Skeletal muscle satellite cell (primary cell): ENCODE results near the gene PACRG. TPM values are rescaled to one million over a fixed set of nuclear protein-coding genes. Genes with fewer than 3 reads are reported as not detected.

Experiments
- H3K27me3 ChIP-seq: 2 replicates; pipeline ENCODE4 v1.7.0; 2013; ENCODE audit warnings: low read length; ENCODE audit not compliant: control insufficient read depth, insufficient read depth
- H3K36me3 ChIP-seq: 2 replicates; pipeline ENCODE4 v1.7.0; 2013; ENCODE audit warnings: mild to moderate bottlenecking, control low read depth, low read length; ENCODE audit not compliant: insufficient read depth
- H3K4me1 ChIP-seq: 2 replicates; pipeline ENCODE4 v1.7.0; 2013; ENCODE audit warnings: low read length; ENCODE audit not compliant: control insufficient read depth, insufficient read depth
- H3K4me2 ChIP-seq: 2 replicates; pipeline ENCODE4 v1.7.0; 2013; ENCODE audit warnings: mild to moderate bottlenecking, low read length
- H3K4me3 ChIP-seq: 2 replicates; pipeline ENCODE4 v1.7.0; 2013; ENCODE audit warnings: low read length
- H3K9ac ChIP-seq: 2 replicates; pipeline ENCODE4 v1.7.0; 2013; ENCODE audit warnings: mild to moderate bottlenecking, low read depth, low read length, moderate library complexity
- H3K9me3 ChIP-seq: replicated peaks from 2 replicates; pipeline ENCODE4 v1.7.0; 2013; ENCODE audit warnings: mild to moderate bottlenecking, control low read depth, low read length
- small RNA-seq: library from RNA; depleted of rRNA; stranded (forward); fragments of <200 nt; gene quantifications from one replicate; pipeline ENCODE3, GENCODE V24; 2012

Gene PACRG

GRCh38 chr6:163356743-163357142 is 629.0 kb downstream of the PACRG start:
- H3K9ac ChIP-seq: no peak overlapping the region
- no peak overlapping the region for H3K4me3 ChIP-seq
- H3K4me2 ChIP-seq: no peak overlapping the region
- peaks cover 24% of the 10 kb centered on the region for H3K4me1 ChIP-seq
- no peaks in the 10 kb centered on the region for H3K36me3 ChIP-seq
- no peaks in the 10 kb centered on the region for H3K9me3 ChIP-seq
- no peaks in the 10 kb centered on the region for H3K27me3 ChIP-seq

DNA sequence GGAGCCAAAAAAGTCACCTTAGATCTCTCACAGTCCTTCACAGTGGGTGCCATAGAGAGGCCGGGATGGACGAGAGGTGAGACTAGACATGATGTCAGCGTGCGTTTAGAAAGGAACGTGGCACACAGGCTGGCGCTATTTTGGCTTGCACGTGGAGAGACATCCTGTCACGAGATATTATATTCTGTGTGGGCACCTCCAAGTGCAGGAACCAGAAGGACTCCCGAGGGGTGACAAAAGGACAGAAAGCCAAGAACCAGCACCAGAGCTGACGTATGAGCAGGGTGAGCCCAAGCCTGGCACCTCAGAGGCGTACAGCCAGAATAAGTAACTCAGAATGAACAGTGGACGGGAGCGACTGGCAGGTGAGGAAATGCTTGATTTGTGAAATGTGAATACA is 636.9 kb downstream of the PACRG start:
- H3K9ac ChIP-seq: no peak overlapping the region
- H3K4me3 ChIP-seq: no peak overlapping the region
- no peaks in the 10 kb centered on the region for H3K27me3 ChIP-seq
- no peaks in the 10 kb centered on the region for H3K4me1 ChIP-seq
- H3K9me3 ChIP-seq: no peaks in the 10 kb centered on the region
- no peaks in the 10 kb centered on the region for H3K36me3 ChIP-seq
- H3K4me2 ChIP-seq: no peak overlapping the region

Small RNA genes lying within 50 kb of the gene (small RNA-seq; reads per million reads assigned to genes)
- gene AL031121.1 (not detected), gene AL590286.1 (not detected)
